ENCODE data around the gene AFG1L.
"Not testable (repeated sequence)": the region's sequence is repeated elsewhere in the genome, so short reads cannot be mapped to it uniquely, and the experiment has no call there.

AFG1L gene

GRCh38 chr6:108556866-108557493 lies 262.1 kb downstream of the AFG1L start:
- DNase-seq (ENCODE audit: low read depth in 2 of 2), result no peak

- DNase-seq (ENCODE audit: low read depth in 2 of 2), result peak in 1 of 2 donors; percentile 53
Observed at GRCh38 chr6:108557494-108558371, 262.9 kb downstream of the AFG1L start.

DNA sequence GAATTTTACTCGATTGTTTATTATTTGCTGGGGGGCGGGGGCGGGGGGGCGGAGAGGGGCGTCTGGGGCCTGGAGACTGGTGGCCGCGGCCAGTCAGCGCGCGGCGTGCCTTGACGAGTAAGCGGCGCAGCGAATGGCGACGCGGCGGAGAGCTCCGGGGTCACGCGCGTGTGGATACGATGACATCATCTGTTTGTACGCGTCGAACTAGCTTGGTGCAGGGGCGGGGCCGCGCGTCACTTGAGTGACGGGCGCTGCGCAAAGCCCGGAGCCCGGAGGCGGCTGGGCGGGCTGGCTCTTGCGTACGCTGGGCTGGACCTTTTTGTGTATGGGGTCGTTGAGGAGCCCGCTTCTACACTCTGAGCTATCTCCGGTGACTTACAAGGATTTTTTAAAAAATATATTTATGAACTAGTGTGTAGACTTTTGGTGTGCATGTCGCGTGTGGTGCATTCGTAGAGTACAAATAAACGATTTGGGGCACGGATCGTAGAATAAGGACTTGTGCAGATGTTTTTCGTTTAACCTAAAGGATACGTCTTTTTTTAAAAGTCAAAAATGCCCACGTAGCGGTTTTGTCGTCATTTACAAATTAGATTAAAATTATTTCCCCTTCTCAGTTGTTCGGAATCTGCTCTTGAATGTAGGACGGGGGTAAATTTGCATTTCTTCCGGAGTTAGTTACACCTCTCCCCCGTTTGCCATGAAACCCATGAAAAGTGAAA lies 263.7 kb downstream of the AFG1L start:
- peak; percentile 92 to 93 for DNase-seq (ENCODE audit: low read depth in 2 of 2)

- peak; percentile 72 for DNase-seq (ENCODE audit: low read depth in 2 of 2)
Observed at GRCh38 chr6:108559097-108559883, 264.4 kb downstream of the AFG1L start.

DNA sequence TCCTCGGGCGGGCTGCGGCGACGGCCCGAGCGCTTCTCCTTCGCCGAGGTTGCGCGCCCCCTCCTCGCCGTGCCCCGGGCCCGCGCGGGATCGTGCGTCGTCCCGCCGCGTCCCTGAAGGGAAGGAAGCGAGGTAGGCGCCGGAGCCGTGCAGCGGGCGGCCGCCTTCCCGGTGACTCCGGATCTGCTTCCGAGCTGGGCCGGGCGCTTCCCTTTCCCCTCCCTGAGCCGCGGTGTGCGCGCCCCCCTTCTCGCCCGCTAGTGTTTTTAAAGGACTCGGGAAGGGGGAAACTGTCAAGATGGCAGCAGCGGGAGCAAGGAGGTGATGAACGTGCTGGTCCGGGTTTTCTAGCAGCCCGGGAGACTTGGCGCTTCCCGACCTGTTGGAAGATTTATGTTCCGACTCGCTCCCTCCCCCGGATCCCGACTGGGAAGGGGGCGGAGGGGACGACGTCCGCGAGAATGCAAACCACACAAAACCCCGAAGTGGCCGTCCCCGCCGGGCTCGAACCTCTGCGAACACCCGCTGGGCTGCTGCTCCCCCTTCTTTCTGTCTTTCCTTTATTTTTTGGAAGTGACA lies 265.1 kb downstream of the AFG1L start:
- DNase-seq (ENCODE audit: low read depth in 2 of 2), result no peak

GRCh38 chr6:108560463-108561308 lies 265.8 kb downstream of the AFG1L start, which contains the start of gene FOXO3:
Gene FOXO3 (plus strand): TSS chr6:108560917. CDS start chr6:108561209, 292 bp downstream.
- DNase-seq (ENCODE audit: low read depth in 2 of 2), result peak in 1 of 2 donors; percentile 34

DNA sequence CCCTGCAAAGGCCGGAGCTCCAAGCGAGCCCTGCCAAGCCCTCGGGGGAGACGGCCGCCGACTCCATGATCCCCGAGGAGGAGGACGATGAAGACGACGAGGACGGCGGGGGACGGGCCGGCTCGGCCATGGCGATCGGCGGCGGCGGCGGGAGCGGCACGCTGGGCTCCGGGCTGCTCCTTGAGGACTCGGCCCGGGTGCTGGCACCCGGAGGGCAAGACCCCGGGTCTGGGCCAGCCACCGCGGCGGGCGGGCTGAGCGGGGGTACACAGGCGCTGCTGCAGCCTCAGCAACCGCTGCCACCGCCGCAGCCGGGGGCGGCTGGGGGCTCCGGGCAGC lies 266.4 kb downstream of the AFG1L start:
- DNase-seq (ENCODE audit: low read depth in 2 of 2), result not testable (repeated sequence)

GRCh38 chr6:108561742-108562502 lies 267.1 kb downstream of the AFG1L start:
- DNase-seq (ENCODE audit: low read depth in 2 of 2), result no peak

- no peak for DNase-seq (ENCODE audit: low read depth in 2 of 2)
Observed at GRCh38 chr6:108562503-108562993, 267.7 kb downstream of the AFG1L start.

GRCh38 chr6:108563292-108563691 lies 268.4 kb downstream of the AFG1L start:
- DNase-seq (ENCODE audit: low read depth in 2 of 2), result no peak

DNA sequence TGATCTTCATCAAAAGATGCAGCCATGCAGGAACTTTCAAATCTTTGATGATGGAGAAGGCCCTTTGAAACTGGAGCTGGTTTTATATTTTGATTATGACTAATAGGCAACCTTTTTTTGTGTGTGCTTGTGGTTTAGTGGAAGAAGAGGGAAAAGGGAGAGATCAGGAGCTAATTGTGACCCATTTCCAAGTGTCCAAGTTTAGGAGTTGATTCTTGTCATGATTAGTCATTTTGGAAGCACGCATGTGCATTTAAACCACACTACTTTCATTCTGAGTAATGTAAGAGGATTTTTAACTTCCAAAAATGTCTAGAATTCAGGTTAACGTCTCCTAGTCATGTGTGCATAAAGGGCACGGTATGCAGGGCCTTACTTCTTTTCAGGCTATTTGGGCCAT lies 269.3 kb downstream of the AFG1L start:
- DNase-seq (ENCODE audit: low read depth in 2 of 2), result no peak

DNA sequence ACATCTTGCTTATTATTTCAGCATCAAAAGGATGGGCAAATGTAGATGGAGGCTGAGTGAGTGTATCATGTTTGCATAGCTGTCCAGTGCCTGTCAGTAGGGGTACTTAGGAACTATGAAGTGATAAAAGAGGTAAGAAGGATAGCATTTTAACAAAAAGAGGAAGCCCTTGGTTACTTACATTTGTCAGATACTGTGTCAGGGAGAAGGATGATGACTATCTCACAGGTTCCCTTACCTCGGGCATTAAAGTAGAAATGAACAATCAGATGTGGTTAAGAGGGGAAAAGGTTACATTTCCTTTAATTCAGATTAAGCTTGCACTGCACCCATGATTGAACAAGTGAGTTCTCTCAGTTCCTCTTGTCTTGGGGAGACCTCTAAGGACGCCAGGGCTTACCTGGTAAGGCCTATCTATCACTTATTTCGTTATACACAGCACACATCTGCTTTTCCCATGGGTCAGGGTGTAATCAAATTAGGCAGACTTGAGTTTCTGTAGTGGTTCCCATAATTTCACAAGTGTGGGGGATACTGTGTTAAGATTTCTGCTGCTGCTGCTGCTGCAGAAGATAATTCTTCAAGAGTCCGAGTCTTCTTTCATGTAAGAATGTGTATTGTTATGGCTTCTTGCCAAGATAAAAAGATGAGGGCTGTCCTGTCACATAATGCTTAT lies 270.4 kb downstream of the AFG1L start:
- no peak for DNase-seq (ENCODE audit: low read depth in 2 of 2)

GRCh38 chr6:108565893-108566292 lies 271.0 kb downstream of the AFG1L start:
- no peak for DNase-seq (ENCODE audit: low read depth in 2 of 2)

GRCh38 chr6:108566406-108566805 lies 271.6 kb downstream of the AFG1L start:
- DNase-seq (ENCODE audit: low read depth in 2 of 2), result no peak

DNA sequence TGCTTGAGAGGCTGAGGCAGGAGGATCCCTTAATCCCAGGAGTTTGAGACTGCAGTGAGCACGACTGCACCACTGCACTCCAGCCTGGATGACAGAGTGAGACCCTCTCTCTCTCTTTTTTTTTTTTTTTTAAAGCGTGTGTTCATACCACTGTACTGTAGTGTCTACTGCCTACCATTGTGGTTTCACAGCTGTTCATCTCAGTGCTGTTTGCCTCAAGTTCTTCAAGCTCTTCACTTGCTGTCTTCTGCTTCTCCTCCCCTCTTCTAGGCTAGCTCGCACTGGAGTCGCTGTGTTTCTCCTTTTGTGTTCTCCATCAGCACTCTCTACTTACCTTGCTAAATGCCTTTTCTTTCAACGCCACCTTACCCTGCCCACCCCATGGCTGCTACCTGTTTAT lies 273.2 kb downstream of the AFG1L start:
- DNase-seq (ENCODE audit: low read depth in 2 of 2), result no peak

GRCh38 chr6:108568551-108569305 lies 273.9 kb downstream of the AFG1L start:
- no peak for DNase-seq (ENCODE audit: low read depth in 2 of 2)

DNA sequence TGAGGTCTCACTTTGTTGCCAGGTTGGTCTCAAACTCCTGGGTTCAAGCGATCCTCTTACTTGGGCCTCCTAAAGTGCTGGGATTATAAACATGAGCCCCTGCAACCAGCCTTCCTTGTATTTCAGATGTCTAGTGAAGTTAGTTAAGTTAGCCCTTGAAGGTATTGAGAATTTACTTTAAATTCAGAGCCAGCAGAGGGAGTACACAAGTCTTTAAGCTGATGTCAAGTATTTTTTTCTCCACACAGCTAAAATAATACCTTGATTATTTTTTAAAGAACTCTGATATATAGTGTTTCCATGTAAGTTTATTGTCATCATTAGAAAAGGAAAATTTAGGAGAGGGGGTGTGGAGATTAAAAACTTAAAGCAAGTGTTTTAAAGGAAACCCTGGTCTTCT lies 275.7 kb downstream of the AFG1L start:
- no peak for DNase-seq (ENCODE audit: low read depth in 2 of 2)

DNA sequence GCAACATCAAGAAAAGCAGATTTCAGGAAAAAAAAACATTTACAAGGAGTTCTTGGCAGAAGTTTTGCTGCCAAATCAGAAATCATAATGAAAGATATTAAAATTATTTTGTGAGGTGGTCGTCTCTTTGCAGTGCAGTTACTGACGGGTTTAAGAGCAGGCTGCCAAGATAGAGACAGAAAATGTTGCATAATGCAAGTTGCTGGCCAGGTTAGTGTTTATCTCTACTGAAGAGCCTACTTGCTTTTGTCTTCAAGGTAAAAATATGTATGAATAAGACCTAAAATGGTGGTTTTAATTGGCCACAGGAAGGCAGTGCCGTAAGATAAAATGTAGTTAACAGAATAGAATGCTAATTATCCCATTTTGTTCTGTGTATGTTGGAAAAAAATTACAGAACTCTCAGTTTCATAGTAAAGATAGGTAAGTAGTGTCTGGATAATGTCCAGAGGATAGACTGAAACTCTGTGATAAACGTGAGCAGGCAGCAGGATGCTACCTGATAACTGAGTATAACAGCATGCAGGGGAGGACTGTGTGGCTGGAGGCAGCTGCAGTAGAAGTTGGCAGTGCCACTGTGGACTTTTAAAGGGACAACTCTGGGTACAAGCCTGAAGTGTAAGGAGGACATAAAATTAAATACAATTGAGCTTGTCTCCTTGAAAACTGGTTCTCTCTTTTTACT lies 279.7 kb downstream of the AFG1L start:
- DNase-seq (ENCODE audit: low read depth in 2 of 2), result no peak
